SK-N-SH (cell line): ENCODE measurements around the gene USP13. TPM values are rescaled to one million over a fixed set of nuclear protein-coding genes. Genes with fewer than 3 reads are reported as not detected.

Experiments
- CTCF ChIA-PET: fragments of 300-600, 350-600 bp; formaldehyde crosslinking; extraction: SDS; loops from one replicate; lab custom pipeline; 2021; lab: Yijun Ruan, JAX
- POLR2A ChIA-PET: fragments of 350-600 bp; sonication (Branson Sonifier 250); formaldehyde crosslinking; extraction: SDS; loops from one replicate; lab custom pipeline; 2020; ENCODE audit warnings: antibody characterized with exemption, inconsistent platforms; lab: Yijun Ruan, JAX
- DNase-seq: peaks from one replicate; pipeline ENCODE4 v3.0.0; 2012
- H2AFZ ChIP-seq: fragments of 200-600 bp; sonication (generic); 2 replicates; pipeline ENCODE4 v1.8.1; 2016; ENCODE audit warnings: antibody characterized with exemption, mild to moderate bottlenecking, low read depth
- H3F3A ChIP-seq: fragments of 200-600 bp; sonication (generic); replicated peaks from 2 replicates; pipeline ENCODE3; 2016; ENCODE audit warnings: antibody characterized with exemption, mild to moderate bottlenecking; ENCODE audit not compliant: insufficient read depth
- H3K27ac ChIP-seq, 2 experiments: fragments of 200-500 bp in 1 of 2; fragments of 200-600 bp in 1 of 2; sonication (Bioruptor generic) in 1 of 2; sonication (generic), shearing (Covaris generic) in 1 of 2; 2 replicates each; pipeline versions ENCODE4 v1.5.1 to v1.6.1; 2014 to 2016; ENCODE audit warnings: low read depth in 2 of 2, inconsistent platforms in 1 of 2, low read length in 1 of 2, mild to moderate bottlenecking in 1 of 2, mixed read lengths in 1 of 2
- H3K27me3 ChIP-seq: fragments of 200-600 bp; sonication (generic), shearing (Covaris generic); 2 replicates; pipeline ENCODE4 v1.6.1; 2016; ENCODE audit warnings: mixed run types; ENCODE audit not compliant: insufficient read depth
- H3K36me3 ChIP-seq, 2 experiments: fragments of 200-500 bp in 1 of 2; fragments of 200-600 bp in 1 of 2; sonication (Bioruptor generic) in 1 of 2; sonication (generic) in 1 of 2; replicated peaks in 1 of 2; 2 replicates each; pipeline versions ENCODE3 to v1.5.1; 2014 to 2016; ENCODE audit warnings: low read length in 1 of 2, mild to moderate bottlenecking in 1 of 2; ENCODE audit not compliant: insufficient read depth in 2 of 2, control insufficient read depth in 1 of 2
- H3K4me1 ChIP-seq, 2 experiments: fragments of 200-500 bp in 1 of 2; fragments of 200-600 bp in 1 of 2; sonication (Bioruptor generic) in 1 of 2; sonication (generic), shearing (Covaris generic) in 1 of 2; 2 replicates each; pipeline versions ENCODE4 v1.5.1 to v1.6.1; 2014 to 2016; ENCODE audit warnings: low read depth in 1 of 2, low read length in 1 of 2, mixed run types in 1 of 2; ENCODE audit not compliant: insufficient read depth in 2 of 2, control insufficient read depth in 1 of 2
- H3K4me2 ChIP-seq: fragments of 200-600 bp; sonication (generic), shearing (Covaris generic); 2 replicates; pipeline ENCODE4 v1.6.1; 2017; ENCODE audit warnings: mixed run types
- H3K4me3 ChIP-seq, 2 experiments: fragments of 200-500 bp in 1 of 2; fragments of 200-600 bp in 1 of 2; sonication (Bioruptor generic) in 1 of 2; sonication (generic), shearing (Covaris generic) in 1 of 2; 2 replicates each; pipeline versions ENCODE4 v1.5.1 to v1.8.1; 2014 to 2016; ENCODE audit warnings: low read depth in 2 of 2, inconsistent platforms in 1 of 2, low read length in 1 of 2, mild to moderate bottlenecking in 1 of 2, mixed read lengths in 1 of 2, moderate library complexity in 1 of 2
- H3K79me2 ChIP-seq: fragments of 200-600 bp; sonication (generic); 2 replicates; pipeline ENCODE4 v1.8.1; 2017; ENCODE audit warnings: mild to moderate bottlenecking; ENCODE audit not compliant: insufficient read depth
- H3K9ac ChIP-seq: fragments of 200-600 bp; sonication (generic); 2 replicates; pipeline ENCODE4 v1.6.1; 2017; ENCODE audit warnings: mixed run types
- H3K9me2 ChIP-seq: fragments of 200-600 bp; sonication (generic); 2 replicates; pipeline ENCODE4 v1.6.1; 2017; ENCODE audit warnings: mixed run types
- H3K9me3 ChIP-seq: fragments of 200-600 bp; sonication (generic); 2 replicates; pipeline ENCODE4 v1.6.1; 2017; ENCODE audit warnings: mixed run types, mild to moderate bottlenecking, moderate library complexity
- H4K20me1 ChIP-seq: fragments of 200-600 bp; sonication (generic); 2 replicates; pipeline ENCODE4 v1.6.1; 2017; ENCODE audit warnings: mild to moderate bottlenecking, mixed run types; ENCODE audit not compliant: insufficient read depth
- CHD2 ChIP-seq: fragments of 150-350 bp; IDR thresholded peaks from 2 replicates; pipeline ENCODE4 v1.6.1; 2018; ENCODE audit warnings: low read length; ENCODE audit not compliant: partially characterized antibody
- ELF1 ChIP-seq: IDR thresholded peaks from 2 replicates; pipeline ENCODE4 v1.4.0; 2012
- EP300 ChIP-seq, 2 experiments: IDR thresholded peaks; 2 replicates each; pipeline versions ENCODE4 v1.4.0 to v1.6.1; 2012; ENCODE audit warnings: borderline replicate concordance in 1 of 2, low read depth in 1 of 2, low read length in 1 of 2
- EZH2phosphoT487 ChIP-seq: fragments of 200-600 bp; sonication (generic); IDR thresholded peaks from 2 replicates; pipeline ENCODE4 v1.6.1; 2017; ENCODE audit warnings: low read depth, mixed run types, mild to moderate bottlenecking, antibody characterized with exemption, moderate library complexity, borderline replicate concordance
- GABPA ChIP-seq: IDR thresholded peaks from 2 replicates; pipeline ENCODE4 v1.4.0; 2012; ENCODE audit warnings: low read depth, mild to moderate bottlenecking
- JUND ChIP-seq: IDR thresholded peaks from 2 replicates; pipeline ENCODE4 v1.4.0; 2012
- MEF2A ChIP-seq: IDR thresholded peaks from 2 replicates; pipeline ENCODE4 v1.4.0; 2012; ENCODE audit warnings: low read depth, borderline replicate concordance
- NRF1 ChIP-seq: IDR thresholded peaks from 2 replicates; pipeline ENCODE4 v1.6.1; 2012; ENCODE audit warnings: low read depth, mild to moderate bottlenecking, low read length
- POLR2AphosphoS5 ChIP-seq: IDR thresholded peaks from 2 replicates; pipeline ENCODE4 v1.6.1; 2012; ENCODE audit warnings: low read depth, low read length
- RAD21 ChIP-seq: IDR thresholded peaks from 2 replicates; pipeline ENCODE4 v1.6.1; 2012; ENCODE audit warnings: mild to moderate bottlenecking, low read length
- RCOR1 ChIP-seq: fragments of 150-350 bp; IDR thresholded peaks from 2 replicates; pipeline ENCODE4 v1.6.1; 2017; ENCODE audit warnings: antibody characterized with exemption, low read length
- RXRA ChIP-seq: IDR thresholded peaks from 2 replicates; pipeline ENCODE4 v1.4.0; 2012; ENCODE audit warnings: low read depth, mild to moderate bottlenecking, borderline replicate concordance
- SIN3A ChIP-seq: IDR thresholded peaks from 2 replicates; pipeline ENCODE4 v1.6.1; 2012; ENCODE audit warnings: low read depth, mild to moderate bottlenecking, low read length, moderate library complexity, borderline replicate concordance
- SMC3 ChIP-seq: IDR thresholded peaks from 2 replicates; pipeline ENCODE4 v1.6.1; 2012; ENCODE audit warnings: low read depth, low read length, improper control_type of control experiment
- TEAD4 ChIP-seq: IDR thresholded peaks from 2 replicates; pipeline ENCODE4 v1.4.0; 2012; ENCODE audit warnings: mild to moderate bottlenecking, borderline replicate concordance; ENCODE audit not compliant: insufficient read depth
- WGBS: methylation state at CpG from one replicate; pipeline ENCODE4 v1.1.6; 2017; ENCODE audit warnings: low lambda C conversion rate; 5-methylcytosine and 5-hydroxymethylcytosine counted together
- polyA plus RNA-seq, 3 experiments: library from polyadenylated mRNA; depleted of rRNA; stranded (reverse); fragments of >200 nt; gene quantifications; 2 replicates each; pipeline ENCODE4 v1.2.3, GENCODE V29; 2012
- TF ChIP-seq, protein P1 (sequence below): fragments of 150-350 bp; IDR thresholded peaks from 2 replicates; pipeline ENCODE4 v1.6.1; 2016; ENCODE audit warnings: mild to moderate bottlenecking, low read depth, low read length
- TF ChIP-seq, protein P2 (sequence below): IDR thresholded peaks from 2 replicates; pipeline ENCODE4 v1.6.1; 2012; ENCODE audit warnings: mild to moderate bottlenecking, low read depth, low read length, moderate library complexity
- TF ChIP-seq, protein P3 (sequence below): fragments of 150-350 bp; IDR thresholded peaks from 2 replicates; pipeline ENCODE4 v1.6.1; 2017; ENCODE audit warnings: antibody characterized with exemption, low read length, low read depth, borderline replicate concordance

Gene USP13
- polyA plus RNA-seq, 1 of the 3 experiments (the other 2 are of a cell fraction): 8.2 TPM

DNA sequence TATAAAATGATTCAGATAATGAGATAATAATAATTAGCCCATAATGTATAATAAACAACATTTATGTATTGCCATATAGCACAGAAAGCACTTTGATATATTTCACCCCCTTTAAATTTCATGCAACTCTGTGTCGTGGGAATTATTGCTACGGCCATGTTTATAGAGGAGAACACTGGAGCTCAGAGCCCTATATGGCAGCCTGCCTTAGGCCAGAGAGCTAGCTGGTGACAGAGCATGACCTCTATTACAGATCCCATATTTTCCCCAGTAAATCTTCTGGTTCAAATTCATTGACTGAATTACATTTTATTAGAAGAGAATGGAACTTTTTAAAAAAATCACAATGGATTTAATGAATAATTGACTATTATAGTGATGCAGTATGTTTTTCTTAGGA lies 25.0 kb downstream of the USP13 start:
- CTCF ChIA-PET: no interaction called here
- H3K4me2 ChIP-seq: no peak overlapping the region
- H3K27ac ChIP-seq: no peak overlapping the region
- H2AFZ ChIP-seq: no peak overlapping the region
- H4K20me1 ChIP-seq: peaks cover 22% of the 10 kb centered on the region
- no peak overlapping the region for H3K9ac ChIP-seq
- peaks cover 98% of the 10 kb centered on the region for H3K79me2 ChIP-seq
- peaks cover 0 to 11% of the 10 kb centered on the region in 2 experiments; a peak in 3 of 4 replicates for H3K4me1 ChIP-seq
- no peaks in the 10 kb centered on the region for H3K9me2 ChIP-seq
- POLR2A ChIA-PET: no interaction called here
- peaks cover 0 to 4% of the 10 kb centered on the region in 2 experiments for H3K36me3 ChIP-seq
- H3F3A ChIP-seq: peaks cover 6% of the 10 kb centered on the region
- H3K27me3 ChIP-seq: no peaks in the 10 kb centered on the region
- no peak for DNase-seq
- 100% methylated on average over 2 of the region's 2 CpGs for WGBS
- no peak for TF ChIP-seq TEAD4
- TF ChIP-seq RXRA: no peak
- TF ChIP-seq, protein P1, sequence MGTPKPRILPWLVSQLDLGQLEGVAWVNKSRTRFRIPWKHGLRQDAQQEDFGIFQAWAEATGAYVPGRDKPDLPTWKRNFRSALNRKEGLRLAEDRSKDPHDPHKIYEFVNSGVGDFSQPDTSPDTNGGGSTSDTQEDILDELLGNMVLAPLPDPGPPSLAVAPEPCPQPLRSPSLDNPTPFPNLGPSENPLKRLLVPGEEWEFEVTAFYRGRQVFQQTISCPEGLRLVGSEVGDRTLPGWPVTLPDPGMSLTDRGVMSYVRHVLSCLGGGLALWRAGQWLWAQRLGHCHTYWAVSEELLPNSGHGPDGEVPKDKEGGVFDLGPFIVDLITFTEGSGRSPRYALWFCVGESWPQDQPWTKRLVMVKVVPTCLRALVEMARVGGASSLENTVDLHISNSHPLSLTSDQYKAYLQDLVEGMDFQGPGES: no peak
- no peak for TF ChIP-seq EP300 (IDR thresholded peaks at IDR 0.05; ENCODE audit: borderline replicate concordance in 1 of 2, low read depth in 1 of 2, low read length in 1 of 2)
- TF ChIP-seq RCOR1: no peak
- TF ChIP-seq MEF2A: no peak
- TF ChIP-seq JUND: no peak
- TF ChIP-seq POLR2AphosphoS5: no peak
- TF ChIP-seq SIN3A: no peak
- no peak for TF ChIP-seq GABPA
- no peak for TF ChIP-seq EZH2phosphoT487
- TF ChIP-seq NRF1: no peak
- TF ChIP-seq SMC3: no peak
- no peaks in the 10 kb centered on the region for H3K9me3 ChIP-seq
- H3K4me3 ChIP-seq: no peak overlapping the region

DNA sequence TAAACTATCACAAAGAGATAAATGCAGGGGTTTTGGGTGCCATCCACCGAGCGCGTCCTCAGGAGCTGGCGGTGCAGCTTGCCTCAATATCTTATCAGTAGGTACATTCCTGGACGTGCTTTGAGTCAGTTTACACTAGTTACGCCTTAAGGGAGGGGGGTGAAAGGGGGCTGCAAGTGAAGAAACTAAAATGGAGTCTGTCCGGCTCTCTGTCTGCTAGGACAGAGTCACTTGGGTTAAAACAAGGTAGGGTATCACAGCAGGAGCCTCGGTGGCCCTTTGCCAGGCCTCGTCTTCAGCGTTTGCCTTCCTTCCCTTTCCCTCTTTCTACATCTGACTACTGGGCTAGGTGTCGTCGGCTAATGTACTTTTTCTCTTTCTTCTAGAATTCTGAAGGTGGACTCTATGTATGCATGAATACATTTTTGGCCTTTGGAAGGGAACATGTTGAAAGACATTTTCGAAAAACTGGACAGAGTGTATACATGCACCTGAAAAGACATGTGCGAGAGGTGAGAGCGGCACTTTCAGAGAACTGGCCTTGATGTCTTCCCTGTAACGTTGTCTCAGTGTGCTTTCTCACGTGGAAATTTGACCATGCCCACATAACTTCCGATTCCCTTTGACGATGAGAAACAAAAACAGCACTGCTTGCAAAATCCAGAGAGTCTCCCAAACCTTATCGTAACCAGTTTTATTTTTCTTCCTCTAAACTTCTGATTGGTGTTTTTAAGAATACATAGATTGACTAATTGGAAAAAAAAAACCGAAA lies 28.8 kb downstream of the USP13 start:
- H3K4me2 ChIP-seq: no peak overlapping the region
- H3K27me3 ChIP-seq: no peaks in the 10 kb centered on the region
- no peak overlapping the region for H3K4me3 ChIP-seq
- H3K9ac ChIP-seq: no peak overlapping the region
- no peaks in the 10 kb centered on the region for H3K9me2 ChIP-seq
- H3K9me3 ChIP-seq: no peaks in the 10 kb centered on the region
- no peak overlapping the region for H2AFZ ChIP-seq
- peaks cover 0 to 14% of the 10 kb centered on the region in 2 experiments; a peak in 3 of 4 replicates for H3K4me1 ChIP-seq
- H3K79me2 ChIP-seq: peaks cover 96% of the 10 kb centered on the region
- CTCF ChIA-PET: no interaction called here
- TF ChIP-seq, protein P2, sequence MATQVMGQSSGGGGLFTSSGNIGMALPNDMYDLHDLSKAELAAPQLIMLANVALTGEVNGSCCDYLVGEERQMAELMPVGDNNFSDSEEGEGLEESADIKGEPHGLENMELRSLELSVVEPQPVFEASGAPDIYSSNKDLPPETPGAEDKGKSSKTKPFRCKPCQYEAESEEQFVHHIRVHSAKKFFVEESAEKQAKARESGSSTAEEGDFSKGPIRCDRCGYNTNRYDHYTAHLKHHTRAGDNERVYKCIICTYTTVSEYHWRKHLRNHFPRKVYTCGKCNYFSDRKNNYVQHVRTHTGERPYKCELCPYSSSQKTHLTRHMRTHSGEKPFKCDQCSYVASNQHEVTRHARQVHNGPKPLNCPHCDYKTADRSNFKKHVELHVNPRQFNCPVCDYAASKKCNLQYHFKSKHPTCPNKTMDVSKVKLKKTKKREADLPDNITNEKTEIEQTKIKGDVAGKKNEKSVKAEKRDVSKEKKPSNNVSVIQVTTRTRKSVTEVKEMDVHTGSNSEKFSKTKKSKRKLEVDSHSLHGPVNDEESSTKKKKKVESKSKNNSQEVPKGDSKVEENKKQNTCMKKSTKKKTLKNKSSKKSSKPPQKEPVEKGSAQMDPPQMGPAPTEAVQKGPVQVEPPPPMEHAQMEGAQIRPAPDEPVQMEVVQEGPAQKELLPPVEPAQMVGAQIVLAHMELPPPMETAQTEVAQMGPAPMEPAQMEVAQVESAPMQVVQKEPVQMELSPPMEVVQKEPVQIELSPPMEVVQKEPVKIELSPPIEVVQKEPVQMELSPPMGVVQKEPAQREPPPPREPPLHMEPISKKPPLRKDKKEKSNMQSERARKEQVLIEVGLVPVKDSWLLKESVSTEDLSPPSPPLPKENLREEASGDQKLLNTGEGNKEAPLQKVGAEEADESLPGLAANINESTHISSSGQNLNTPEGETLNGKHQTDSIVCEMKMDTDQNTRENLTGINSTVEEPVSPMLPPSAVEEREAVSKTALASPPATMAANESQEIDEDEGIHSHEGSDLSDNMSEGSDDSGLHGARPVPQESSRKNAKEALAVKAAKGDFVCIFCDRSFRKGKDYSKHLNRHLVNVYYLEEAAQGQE: no peak
- TF ChIP-seq, protein P3, sequence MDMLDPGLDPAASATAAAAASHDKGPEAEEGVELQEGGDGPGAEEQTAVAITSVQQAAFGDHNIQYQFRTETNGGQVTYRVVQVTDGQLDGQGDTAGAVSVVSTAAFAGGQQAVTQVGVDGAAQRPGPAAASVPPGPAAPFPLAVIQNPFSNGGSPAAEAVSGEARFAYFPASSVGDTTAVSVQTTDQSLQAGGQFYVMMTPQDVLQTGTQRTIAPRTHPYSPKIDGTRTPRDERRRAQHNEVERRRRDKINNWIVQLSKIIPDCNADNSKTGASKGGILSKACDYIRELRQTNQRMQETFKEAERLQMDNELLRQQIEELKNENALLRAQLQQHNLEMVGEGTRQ: no peak
- TF ChIP-seq RAD21 (no peak), ELF1 (no peak), SMC3 (no peak), CHD2 (no peak)
- TF ChIP-seq, protein P1: no peak
- TF ChIP-seq, all 33 proteins: peak for 0
- Histone ChIP-seq H3K36me3 (peaks cover 0 to 24% of the 10 kb centered on the region in 2 experiments), H3K27ac (no peak overlapping the region), H4K20me1 (peaks cover 8% of the 10 kb centered on the region), H3F3A (peaks cover 6% of the 10 kb centered on the region)
- 91% methylated on average over 20 of the region's 21 CpGs for WGBS
- no peak for DNase-seq
- POLR2A ChIA-PET: no interaction called here
